Activated naive CD8-positive, alpha-beta T cell treated with anti-CD3 and anti-CD28 coated beads, Interleukin-2, amount 10 ng/mL, durations not matched to agents 7 days and 5 days (primary cell): Measurements from ENCODE around the gene TMC3. TPM values are rescaled to one million over a fixed set of nuclear protein-coding genes. Genes with fewer than 3 reads are reported as not detected.
"Not testable (repeated sequence)": the region's sequence is repeated elsewhere in the genome, so short reads cannot be mapped to it uniquely, and the experiment has no call there.

ENCODE experiments used
- ATAC-seq: fragments of 150-1000 bp; cut with Tn5 transposase; one replicate; pipeline ENCODE4 v1.10.0; 2021; ENCODE audit warnings: low read depth, moderate library complexity
- POLR2A ChIA-PET: fragments of 350-600 bp; sonication (Branson Sonifier 250); formaldehyde crosslinking; loops from one replicate; lab custom pipeline; 2021; ENCODE audit warnings: antibody characterized with exemption; lab: Charles Lee
- DNase-seq: peaks from one replicate; pipeline ENCODE4 v3.0.0; 2021
- H3K27ac Mint-ChIP-seq: one replicate; pipeline ENCODE4 v1.8.0; 2022; ENCODE audit warnings: mild to moderate bottlenecking, mixed read lengths
- H3K27me3 Mint-ChIP-seq: one replicate; pipeline ENCODE4 v1.8.0; 2022; ENCODE audit warnings: mild to moderate bottlenecking, moderate library complexity, mixed read lengths
- H3K36me3 Mint-ChIP-seq: one replicate; pipeline ENCODE4 v1.8.0; 2021; ENCODE audit warnings: mild to moderate bottlenecking, mixed read lengths
- H3K4me1 Mint-ChIP-seq: one replicate; pipeline ENCODE4 v1.8.0; 2021; ENCODE audit warnings: mixed read lengths
- H3K4me3 Mint-ChIP-seq: one replicate; pipeline ENCODE4 v1.8.0; 2022; ENCODE audit warnings: mild to moderate bottlenecking, moderate library complexity, mixed read lengths
- H3K9me3 Mint-ChIP-seq: one replicate; pipeline ENCODE4 v1.8.0; 2021; ENCODE audit warnings: mixed read lengths
- total RNA-seq, 2 experiments: library from RNA; stranded (reverse); gene quantifications; one replicate each; pipeline ENCODE4 v1.2.3, GENCODE V29; 2021

Gene TMC3
- total RNA-seq, 2 experiments from 2014 or later = not detected

DNA sequence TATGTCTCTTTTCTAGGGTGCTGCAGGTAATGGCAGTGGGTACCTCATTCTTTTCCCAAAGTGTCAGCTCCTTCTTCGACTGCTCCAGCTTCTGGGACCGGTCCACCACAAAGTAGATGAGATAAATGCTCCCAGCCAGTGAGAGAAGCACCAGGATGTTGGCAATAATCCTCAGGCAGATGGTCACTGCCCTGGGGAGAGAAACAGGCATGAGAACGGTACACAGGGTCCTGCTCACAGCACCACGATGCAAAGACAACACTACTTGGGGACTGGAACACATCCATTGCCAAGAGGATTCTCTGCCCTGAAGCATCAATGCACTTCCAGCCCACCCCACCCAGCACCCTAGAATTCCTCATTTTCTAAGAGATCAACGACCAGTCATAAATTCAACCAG is 22.4 kb downstream of the TMC3 start:
- no peaks in the 10 kb centered on the region for H3K36me3 Mint-ChIP-seq
- no peaks in the 10 kb centered on the region for H3K9me3 Mint-ChIP-seq
- no peaks in the 10 kb centered on the region for H3K27me3 Mint-ChIP-seq
- no peak overlapping the region for H3K4me3 Mint-ChIP-seq
- peaks cover 1% of the 10 kb centered on the region for H3K4me1 Mint-ChIP-seq
- no peak overlapping the region for H3K27ac Mint-ChIP-seq
- DNase-seq (no peak), ATAC-seq (no peak)
- POLR2A ChIA-PET = no interaction called here

DNA sequence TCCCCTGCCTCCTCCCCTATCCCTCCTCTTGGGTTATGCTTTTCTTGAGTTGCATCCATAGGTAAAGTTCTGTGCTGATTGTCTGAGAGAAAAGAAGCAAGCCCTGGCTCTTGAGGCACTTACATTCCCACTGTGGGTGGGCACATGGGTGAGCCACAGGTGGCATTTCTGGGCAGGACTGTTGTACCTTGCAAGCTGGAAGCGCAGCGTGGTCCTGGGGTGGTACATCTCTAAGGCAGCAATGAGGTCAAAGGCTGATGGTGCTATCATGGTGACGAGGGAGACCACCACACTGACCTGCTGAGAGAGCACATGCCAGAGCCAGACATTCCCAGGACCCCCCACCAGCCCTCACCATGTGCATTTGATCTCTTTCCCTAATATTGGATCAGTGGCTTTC is 24.7 kb downstream of the TMC3 start:
- H3K27ac Mint-ChIP-seq = no peak overlapping the region
- POLR2A ChIA-PET = no interaction called here
- H3K9me3 Mint-ChIP-seq = peaks cover 2% of the 10 kb centered on the region
- DNase-seq (no peak), ATAC-seq (no peak)
- peaks cover 1% of the 10 kb centered on the region for H3K36me3 Mint-ChIP-seq
- no peaks in the 10 kb centered on the region for H3K27me3 Mint-ChIP-seq
- peaks cover 1% of the 10 kb centered on the region for H3K4me1 Mint-ChIP-seq
- no peak overlapping the region for H3K4me3 Mint-ChIP-seq

DNA sequence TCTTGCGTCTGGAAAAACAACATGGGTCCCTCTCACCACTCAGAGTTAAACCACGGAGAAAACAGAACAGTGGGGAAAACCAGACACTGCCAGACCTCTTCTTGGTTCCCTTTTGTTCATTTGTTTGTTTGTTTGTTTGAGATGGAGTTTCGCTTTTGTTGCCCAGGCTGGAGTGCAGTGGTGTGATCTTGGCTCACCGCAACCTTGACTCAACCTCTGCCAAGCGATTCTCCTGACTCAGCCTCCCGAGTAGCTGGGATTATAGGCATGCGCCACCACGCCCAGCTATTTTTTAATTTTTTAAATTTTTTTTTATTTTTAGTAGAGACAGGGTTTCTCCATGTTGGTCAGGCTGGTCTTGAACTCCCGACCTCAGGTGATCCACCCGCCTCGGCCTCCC is 25.3 kb downstream of the TMC3 start:
- POLR2A ChIA-PET = not testable (repeated sequence)

DNA sequence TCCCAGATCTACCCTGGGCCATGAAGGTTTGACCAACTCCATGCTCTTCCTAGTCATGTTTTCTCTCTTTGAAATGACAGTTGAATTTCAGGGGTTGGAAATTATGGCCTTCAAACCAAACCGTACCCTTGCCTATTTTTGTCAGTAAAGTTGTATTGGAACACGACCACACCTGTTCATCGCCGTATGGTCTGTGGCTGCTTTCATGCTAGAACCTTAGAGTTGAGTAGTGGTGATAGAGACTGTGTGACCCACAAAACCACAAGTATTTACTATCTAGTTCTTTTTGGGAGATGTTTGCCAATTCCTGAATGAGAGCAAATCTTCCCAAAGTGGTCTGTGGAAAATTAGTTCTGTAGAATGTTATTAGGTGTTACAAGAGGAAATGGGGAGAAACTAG is 26.1 kb downstream of the TMC3 start:
- Mint-ChIP-seq H3K4me3 (no peak overlapping the region), H3K36me3 (peaks cover 1% of the 10 kb centered on the region), H3K27ac (no peak overlapping the region), H3K4me1 (peaks cover 1% of the 10 kb centered on the region), H3K27me3 (no peaks in the 10 kb centered on the region), H3K9me3 (peaks cover 2% of the 10 kb centered on the region)
- ATAC-seq (no peak), DNase-seq (no peak)
- POLR2A ChIA-PET = no interaction called here

More for the DNA sequence above, 25.3 kb downstream of the TMC3 start:
- H3K4me1 Mint-ChIP-seq, H3K27me3 Mint-ChIP-seq, H3K4me3 Mint-ChIP-seq, H3K27ac Mint-ChIP-seq, H3K36me3 Mint-ChIP-seq, ATAC-seq, H3K9me3 Mint-ChIP-seq, DNase-seq: not testable (repeated sequence)

GRCh38 chr15:81346611-81347010 is 27.4 kb downstream of the TMC3 start:
- H3K9me3 Mint-ChIP-seq = peaks cover 2% of the 10 kb centered on the region
- no peak overlapping the region for H3K4me3 Mint-ChIP-seq
- POLR2A ChIA-PET = no interaction called here
- H3K36me3 Mint-ChIP-seq = peaks cover 1% of the 10 kb centered on the region
- H3K4me1 Mint-ChIP-seq = peaks cover 1% of the 10 kb centered on the region
- DNase-seq (no peak), ATAC-seq (no peak)
- H3K27me3 Mint-ChIP-seq = no peaks in the 10 kb centered on the region
- H3K27ac Mint-ChIP-seq = no peak overlapping the region

- peaks cover 1% of the 10 kb centered on the region for H3K36me3 Mint-ChIP-seq
- no peak overlapping the region for H3K27ac Mint-ChIP-seq
- H3K9me3 Mint-ChIP-seq = peaks cover 2% of the 10 kb centered on the region
- POLR2A ChIA-PET = no interaction called here
- no peak overlapping the region for H3K4me3 Mint-ChIP-seq
- H3K27me3 Mint-ChIP-seq = no peaks in the 10 kb centered on the region
- DNase-seq = no peak
- no peak for ATAC-seq
- peaks cover 1% of the 10 kb centered on the region for H3K4me1 Mint-ChIP-seq
Measured at GRCh38 chr15:81343371-81343770, 30.6 kb downstream of the TMC3 start.

- Mint-ChIP-seq H3K27ac (no peak overlapping the region), H3K27me3 (no peaks in the 10 kb centered on the region), H3K4me3 (no peak overlapping the region), H3K36me3 (peaks cover 1% of the 10 kb centered on the region), H3K4me1 (no peaks in the 10 kb centered on the region), H3K9me3 (peaks cover 2% of the 10 kb centered on the region)
- ATAC-seq = no peak
- POLR2A ChIA-PET = no interaction called here
- DNase-seq = no peak
Measured at GRCh38 chr15:81341351-81341750, 32.7 kb downstream of the TMC3 start.

DNA sequence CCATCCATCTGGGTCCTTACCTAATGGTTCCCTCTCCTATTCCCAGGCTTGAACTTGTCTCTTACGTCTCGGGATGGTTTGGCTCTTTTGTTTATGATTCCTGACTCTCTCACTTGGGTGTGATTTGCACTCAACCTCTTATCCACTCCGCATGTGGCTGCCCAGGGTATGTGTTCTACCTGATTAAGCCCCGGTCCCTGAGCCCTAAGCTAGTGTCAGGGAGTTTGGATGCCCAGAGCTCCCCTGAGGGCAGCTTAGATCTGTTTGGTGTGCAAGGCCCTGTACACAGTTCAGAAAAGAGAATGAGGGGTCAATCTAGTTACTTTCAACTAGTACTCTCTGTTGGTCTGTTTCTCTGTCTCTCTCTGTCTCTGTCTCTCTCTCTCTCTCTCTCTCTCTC is 34.2 kb downstream of the TMC3 start:
- Mint-ChIP-seq H3K27me3 (no peaks in the 10 kb centered on the region), H3K4me1 (no peaks in the 10 kb centered on the region), H3K36me3 (no peaks in the 10 kb centered on the region), H3K27ac (no peak overlapping the region), H3K4me3 (no peak overlapping the region), H3K9me3 (peaks cover 2% of the 10 kb centered on the region)
- ATAC-seq (no peak), DNase-seq (no peak)
- POLR2A ChIA-PET = no interaction called here

- no peaks in the 10 kb centered on the region for H3K36me3 Mint-ChIP-seq
- no peak overlapping the region for H3K4me3 Mint-ChIP-seq
- POLR2A ChIA-PET = no interaction called here
- DNase-seq = no peak
- H3K27me3 Mint-ChIP-seq = no peaks in the 10 kb centered on the region
- H3K9me3 Mint-ChIP-seq = no peaks in the 10 kb centered on the region
- ATAC-seq = no peak
- H3K27ac Mint-ChIP-seq = no peak overlapping the region
- no peaks in the 10 kb centered on the region for H3K4me1 Mint-ChIP-seq
Measured at GRCh38 chr15:81339321-81339720, 34.7 kb downstream of the TMC3 start.

- POLR2A ChIA-PET = no interaction called here
- Mint-ChIP-seq H3K27ac (no peak overlapping the region), H3K4me1 (no peaks in the 10 kb centered on the region), H3K9me3 (no peaks in the 10 kb centered on the region), H3K27me3 (no peaks in the 10 kb centered on the region), H3K36me3 (no peaks in the 10 kb centered on the region), H3K4me3 (no peak overlapping the region)
- no peak for DNase-seq
- ATAC-seq = no peak
Measured at GRCh38 chr15:81338170-81339007, 35.6 kb downstream of the TMC3 start.

- H3K4me1 Mint-ChIP-seq = no peaks in the 10 kb centered on the region
- H3K4me3 Mint-ChIP-seq = no peak overlapping the region
- no peaks in the 10 kb centered on the region for H3K27me3 Mint-ChIP-seq
- DNase-seq (no peak), ATAC-seq (no peak)
- no peaks in the 10 kb centered on the region for H3K36me3 Mint-ChIP-seq
- H3K27ac Mint-ChIP-seq = no peak overlapping the region
- POLR2A ChIA-PET = no interaction called here
- H3K9me3 Mint-ChIP-seq = no peaks in the 10 kb centered on the region
Measured at GRCh38 chr15:81337713-81338157, 36.3 kb downstream of the TMC3 start.

- ATAC-seq (no peak), DNase-seq (no peak)
- Mint-ChIP-seq H3K9me3 (no peaks in the 10 kb centered on the region), H3K27ac (no peak overlapping the region), H3K27me3 (no peaks in the 10 kb centered on the region), H3K36me3 (no peaks in the 10 kb centered on the region), H3K4me3 (no peak overlapping the region), H3K4me1 (no peaks in the 10 kb centered on the region)
- POLR2A ChIA-PET = no interaction called here
Measured at GRCh38 chr15:81337241-81337640, 36.8 kb downstream of the TMC3 start.

GRCh38 chr15:81336568-81336967 is 37.4 kb downstream of the TMC3 start:
- DNase-seq = no peak

DNA sequence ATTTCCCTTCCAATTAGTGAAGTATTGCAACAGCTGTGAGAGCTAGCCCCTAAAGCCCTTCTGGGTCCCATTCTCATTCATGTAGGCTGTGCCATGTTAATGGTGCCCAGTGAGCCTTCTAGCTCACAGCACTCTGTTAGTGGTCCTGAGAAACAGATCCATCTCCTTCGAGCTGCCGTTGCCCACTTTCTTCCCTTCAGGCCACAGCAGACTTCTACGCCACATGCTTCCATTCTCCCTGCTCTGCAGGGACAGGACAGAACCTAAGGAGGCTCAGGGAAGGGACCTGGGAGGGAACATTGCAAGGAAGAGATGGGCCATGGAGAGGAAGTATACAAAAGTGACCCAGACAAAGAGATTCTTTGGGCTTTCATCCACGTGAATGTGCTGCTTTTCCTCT is 38.4 kb downstream of the TMC3 start:
- H3K4me1 Mint-ChIP-seq = peaks cover 4% of the 10 kb centered on the region
- POLR2A ChIA-PET = no interaction called here
- DNase-seq (no peak), ATAC-seq (no peak)
- no peak overlapping the region for H3K4me3 Mint-ChIP-seq
- H3K36me3 Mint-ChIP-seq = no peaks in the 10 kb centered on the region
- no peaks in the 10 kb centered on the region for H3K9me3 Mint-ChIP-seq
- no peaks in the 10 kb centered on the region for H3K27me3 Mint-ChIP-seq
- H3K27ac Mint-ChIP-seq = no peak overlapping the region

More at GRCh38 chr15:81336568-81336967, 37.4 kb downstream of the TMC3 start:
- Mint-ChIP-seq H3K27me3 (no peaks in the 10 kb centered on the region), H3K36me3 (no peaks in the 10 kb centered on the region), H3K4me3 (no peak overlapping the region), H3K4me1 (no peaks in the 10 kb centered on the region), H3K27ac (no peak overlapping the region), H3K9me3 (no peaks in the 10 kb centered on the region)
- POLR2A ChIA-PET = no interaction called here
- no peak for ATAC-seq
